ENCODE results near the gene CBX6. TPM values are rescaled to one million over a fixed set of nuclear protein-coding genes. Genes with fewer than 3 reads are reported as not detected.

Gene CBX6
- total and polyA plus RNA-seq, 10 of the 15 experiments (the other 5 are each of a cell fraction or from before 2014, with no cell fraction given) = 3.6 to 142 (median 37.4) TPM

GRCh38 chr22:38830845-38831108 is 41.2 kb downstream of the CBX6 start (continued):
- TF ChIP-seq CTCF (IDR thresholded peaks at IDR 0.05 in 2 of 3, conservative IDR thresholded peaks at IDR 0.05 in 1 of 3; ENCODE audit: control insufficient read depth in 2 of 3, extremely low read depth in 1 of 3, insufficient read depth in 1 of 3, low read depth in 3 of 3, low read length in 3 of 3) (no peak), POU2F2 (IDR thresholded peaks at IDR 0.05; ENCODE audit: borderline replicate concordance, low read depth, low read length) (no peak), MYB (IDR thresholded peaks at IDR 0.05; ENCODE audit: borderline replicate concordance, low read depth, low read length) (no peak), TCF7 (IDR thresholded peaks at IDR 0.05; ENCODE audit: borderline replicate concordance) (no peak), NR2C2 (IDR thresholded peaks at IDR 0.05; ENCODE audit: borderline replicate concordance, control insufficient read depth, insufficient read length, low read depth) (no peak), MTA3 (IDR thresholded peaks at IDR 0.05; ENCODE audit: borderline replicate concordance, low read length) (no peak), FOXK2 (IDR thresholded peaks at IDR 0.05) (no peak), USF2 (IDR thresholded peaks at IDR 0.05; ENCODE audit: borderline replicate concordance, low read depth, low read length) (no peak), CEBPZ (IDR thresholded peaks at IDR 0.05; ENCODE audit: low read depth, low read length) (no peak), NR2F1 (conservative IDR thresholded peaks at IDR 0.05) (no peak)
